SK-N-SH treated with all-trans-retinoic acid at 6 μM for 48 hours (cell line): ENCODE data around the gene HERC4.

ENCODE experiments used
- BACH2 ChIP-seq: fragments of 250-450 bp; sonication (Bioruptor Pico); IDR thresholded peaks from 2 replicates; pipeline ENCODE4 v1.9.0; 2021; ENCODE audit warnings: mild to moderate bottlenecking, borderline replicate concordance
- CREB5 ChIP-seq: fragments of 250-450 bp; sonication (Bioruptor Pico); IDR thresholded peaks from 2 replicates; pipeline ENCODE4 v1.5.1; 2020; ENCODE audit warnings: low read depth, mild to moderate bottlenecking, moderate library complexity
- CSRNP3 ChIP-seq: fragments of 250-450 bp; sonication (Bioruptor Pico); IDR thresholded peaks from 2 replicates; pipeline ENCODE4 v1.5.1; 2021; ENCODE audit warnings: mild to moderate bottlenecking, moderate library complexity
- ISL1 ChIP-seq: fragments of 250-450 bp; sonication (Bioruptor Pico); IDR thresholded peaks from 2 replicates; pipeline ENCODE4 v2.1.2; 2022; ENCODE audit warnings: mild to moderate bottlenecking, moderate library complexity
- PATZ1 ChIP-seq: fragments of 250-450 bp; sonication (Bioruptor Pico); IDR thresholded peaks from 2 replicates; pipeline ENCODE4 v1.8.0; 2020; ENCODE audit warnings: mild to moderate bottlenecking, moderate library complexity, borderline replicate concordance
- POU6F1 ChIP-seq: fragments of 250-450 bp; sonication (Bioruptor Pico); IDR thresholded peaks from 2 replicates; pipeline ENCODE4 v1.8.0; 2021; ENCODE audit warnings: low read depth, mild to moderate bottlenecking, moderate library complexity, borderline replicate concordance
- TSHZ2 ChIP-seq: fragments of 250-450 bp; sonication (Bioruptor Pico); IDR thresholded peaks from 2 replicates; pipeline ENCODE4 v1.5.0; 2020; ENCODE audit warnings: mild to moderate bottlenecking, moderate library complexity

GRCh38 chr10:68079434-68079833 lies 4.4 kb upstream of the HERC4 start:
- TF ChIP-seq BACH2 (CRISPR knock-in tag) (no peak), TSHZ2 (CRISPR knock-in tag) (no peak), POU6F1 (CRISPR knock-in tag) (no peak), PATZ1 (CRISPR knock-in tag) (no peak), CSRNP3 (CRISPR knock-in tag) (no peak), CREB5 (no peak), ISL1 (CRISPR knock-in tag) (no peak)
